Measurements from ENCODE around the gene SGMS1. TPM values are rescaled to one million over a fixed set of nuclear protein-coding genes. Genes with fewer than 3 reads are reported as not detected.
A peak's percentile ranks its signal among the peaks of the same experiment; 100 is the strongest.
"Not testable (repeated sequence)": the region's sequence is repeated elsewhere in the genome, so short reads cannot be mapped to it uniquely, and the experiment has no call there.

SGMS1 gene
- total RNA-seq, 1 donor: 68.0 TPM

DNA sequence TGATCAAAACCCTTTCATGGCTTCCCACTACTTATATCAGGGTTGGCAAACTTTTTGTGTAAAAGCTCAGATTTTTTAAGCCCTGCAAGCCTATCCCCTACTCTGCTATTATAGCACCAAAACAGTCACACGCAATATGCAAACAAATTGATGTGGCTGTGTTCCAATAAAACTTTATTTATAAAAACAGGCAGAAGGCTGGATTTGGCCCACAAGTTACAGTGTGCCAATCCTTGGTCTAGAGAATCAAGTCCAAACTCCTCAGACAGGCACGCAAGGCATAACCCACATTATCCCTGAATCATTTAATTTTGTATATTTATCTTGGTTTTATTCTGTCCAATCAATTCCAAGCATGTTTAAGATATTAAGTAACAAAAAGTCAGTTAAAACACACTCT, 71.9 kb downstream of the SGMS1 start:
- no peaks in the 10 kb centered on the region for H3K9me3 ChIP-seq (ENCODE audit: low read depth, low read length)
- peaks cover 39% of the 10 kb centered on the region for H3K4me1 ChIP-seq (ENCODE audit: insufficient read depth, low read length)
- H3K27ac ChIP-seq (ENCODE audit: low read depth, low read length): peak overlapping the region; percentile 21
- no peak overlapping the region for H3K4me2 ChIP-seq (ENCODE audit: insufficient read depth, low read length)
- DNase-seq (ENCODE audit: insufficient read length, low spot score, missing footprints): no peak
- H4K20me1 ChIP-seq (ENCODE audit: insufficient read depth, low read length): peaks cover 7% of the 10 kb centered on the region
- TF ChIP-seq, protein P1, sequence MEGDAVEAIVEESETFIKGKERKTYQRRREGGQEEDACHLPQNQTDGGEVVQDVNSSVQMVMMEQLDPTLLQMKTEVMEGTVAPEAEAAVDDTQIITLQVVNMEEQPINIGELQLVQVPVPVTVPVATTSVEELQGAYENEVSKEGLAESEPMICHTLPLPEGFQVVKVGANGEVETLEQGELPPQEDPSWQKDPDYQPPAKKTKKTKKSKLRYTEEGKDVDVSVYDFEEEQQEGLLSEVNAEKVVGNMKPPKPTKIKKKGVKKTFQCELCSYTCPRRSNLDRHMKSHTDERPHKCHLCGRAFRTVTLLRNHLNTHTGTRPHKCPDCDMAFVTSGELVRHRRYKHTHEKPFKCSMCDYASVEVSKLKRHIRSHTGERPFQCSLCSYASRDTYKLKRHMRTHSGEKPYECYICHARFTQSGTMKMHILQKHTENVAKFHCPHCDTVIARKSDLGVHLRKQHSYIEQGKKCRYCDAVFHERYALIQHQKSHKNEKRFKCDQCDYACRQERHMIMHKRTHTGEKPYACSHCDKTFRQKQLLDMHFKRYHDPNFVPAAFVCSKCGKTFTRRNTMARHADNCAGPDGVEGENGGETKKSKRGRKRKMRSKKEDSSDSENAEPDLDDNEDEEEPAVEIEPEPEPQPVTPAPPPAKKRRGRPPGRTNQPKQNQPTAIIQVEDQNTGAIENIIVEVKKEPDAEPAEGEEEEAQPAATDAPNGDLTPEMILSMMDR (IDR thresholded peaks at IDR 0.05; ENCODE audit: extremely low read depth, low read depth, low read length): no peak
- no peak overlapping the region for H2AFZ ChIP-seq (ENCODE audit: low read length)
- H3K79me2 ChIP-seq (ENCODE audit: insufficient read depth, low read length): peaks cover 23% of the 10 kb centered on the region
- H3K36me3 ChIP-seq (ENCODE audit: insufficient read depth, low read length): no peaks in the 10 kb centered on the region
- H3K27me3 ChIP-seq (ENCODE audit: insufficient read depth, low read length): no peaks in the 10 kb centered on the region
- H3K4me3 ChIP-seq (ENCODE audit: insufficient read depth, low read length): no peak overlapping the region

DNA sequence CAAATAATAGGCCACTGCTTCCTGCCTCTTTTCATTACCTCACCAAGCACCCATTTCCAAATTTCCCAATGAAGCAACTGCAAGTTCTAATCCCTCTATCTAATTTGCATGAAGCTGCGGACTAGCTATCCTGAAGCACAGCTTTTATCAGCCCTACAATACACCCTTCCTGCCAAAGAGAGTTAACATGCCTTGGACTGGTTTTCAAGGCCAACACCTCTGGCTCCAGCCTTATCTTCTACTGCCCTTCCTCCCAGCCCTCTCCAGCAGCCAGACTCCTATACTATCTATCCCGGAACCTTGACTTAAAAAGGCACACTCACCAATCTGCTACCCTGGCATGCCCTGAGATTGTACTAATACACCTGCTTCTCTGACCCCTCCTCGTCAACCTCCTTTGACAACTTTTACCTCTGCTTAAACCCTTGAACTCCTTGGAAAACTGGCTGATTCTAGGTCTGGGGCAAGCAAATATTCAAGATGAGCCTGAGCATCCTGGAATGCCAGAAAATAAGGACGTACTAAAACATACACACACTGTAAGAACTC, 73.4 kb downstream of the SGMS1 start:
- TF ChIP-seq, protein P1 (IDR thresholded peaks at IDR 0.05; ENCODE audit: extremely low read depth, low read depth, low read length): no peak
- Histone ChIP-seq H3K79me2 (ENCODE audit: insufficient read depth, low read length) (peaks cover 19% of the 10 kb centered on the region), H3K27me3 (ENCODE audit: insufficient read depth, low read length) (no peaks in the 10 kb centered on the region), H4K20me1 (ENCODE audit: insufficient read depth, low read length) (peaks cover 7% of the 10 kb centered on the region), H3K9me3 (ENCODE audit: low read depth, low read length) (no peaks in the 10 kb centered on the region), H3K4me3 (ENCODE audit: insufficient read depth, low read length) (no peak overlapping the region), H2AFZ (ENCODE audit: low read length) (no peak overlapping the region), H3K4me1 (ENCODE audit: insufficient read depth, low read length) (peaks cover 24% of the 10 kb centered on the region), H3K27ac (ENCODE audit: low read depth, low read length) (no peak overlapping the region), H3K4me2 (ENCODE audit: insufficient read depth, low read length) (no peak overlapping the region), H3K36me3 (ENCODE audit: insufficient read depth, low read length) (no peaks in the 10 kb centered on the region)
- DNase-seq (ENCODE audit: insufficient read length, low spot score, missing footprints): no peak

DNA sequence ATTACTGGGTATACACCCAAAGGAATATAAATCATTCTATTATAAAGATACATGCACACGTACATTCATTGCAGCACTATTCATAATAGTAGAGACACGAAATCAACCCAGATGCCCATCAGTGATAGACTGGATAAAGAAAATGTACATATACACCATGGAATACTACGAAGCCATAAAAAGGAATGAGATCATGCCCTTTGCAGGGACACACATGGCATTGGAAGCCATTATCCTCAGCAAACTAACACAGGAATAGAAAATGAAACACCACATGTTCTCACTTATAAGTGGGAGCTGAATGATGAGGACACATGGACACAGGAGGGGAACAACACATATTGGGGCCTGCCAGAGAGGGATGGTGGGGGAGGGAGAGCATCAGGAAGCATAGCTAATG, 74.6 kb downstream of the SGMS1 start:
- H2AFZ ChIP-seq (ENCODE audit: low read length); H3K27ac ChIP-seq (ENCODE audit: low read depth, low read length); H3K36me3 ChIP-seq (ENCODE audit: insufficient read depth, low read length); H3K27me3 ChIP-seq (ENCODE audit: insufficient read depth, low read length); H3K4me2 ChIP-seq (ENCODE audit: insufficient read depth, low read length); H3K4me3 ChIP-seq (ENCODE audit: insufficient read depth, low read length); H4K20me1 ChIP-seq (ENCODE audit: insufficient read depth, low read length); H3K9me3 ChIP-seq (ENCODE audit: low read depth, low read length); DNase-seq (ENCODE audit: insufficient read length, low spot score, missing footprints): not testable (repeated sequence)
- Histone ChIP-seq H3K79me2 (ENCODE audit: insufficient read depth, low read length) (peaks cover 19% of the 10 kb centered on the region), H3K4me1 (ENCODE audit: insufficient read depth, low read length) (peaks cover 16% of the 10 kb centered on the region)

DNA sequence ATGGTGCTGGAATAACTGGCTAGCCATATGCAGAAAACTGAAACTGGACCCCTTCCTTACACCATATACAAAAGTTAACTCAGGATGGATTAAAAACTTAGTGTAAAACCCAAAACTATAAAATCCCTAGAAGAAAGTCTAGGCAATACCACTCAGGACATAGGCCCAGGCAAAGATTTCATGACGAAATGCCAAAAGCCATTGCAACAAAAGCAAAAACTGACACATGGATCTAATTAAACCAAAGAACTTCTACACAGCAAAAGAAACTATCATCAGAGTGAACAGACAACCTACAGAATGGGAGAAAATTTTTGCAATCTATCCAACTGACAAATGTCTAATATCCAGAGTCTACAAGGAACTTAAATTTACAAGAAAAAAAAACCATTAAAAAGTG, 75.3 kb downstream of the SGMS1 start:
- H3K36me3 ChIP-seq (ENCODE audit: insufficient read depth, low read length); H3K27me3 ChIP-seq (ENCODE audit: insufficient read depth, low read length); H4K20me1 ChIP-seq (ENCODE audit: insufficient read depth, low read length); DNase-seq (ENCODE audit: insufficient read length, low spot score, missing footprints); H3K27ac ChIP-seq (ENCODE audit: low read depth, low read length); H3K9me3 ChIP-seq (ENCODE audit: low read depth, low read length); H2AFZ ChIP-seq (ENCODE audit: low read length); H3K4me3 ChIP-seq (ENCODE audit: insufficient read depth, low read length); H3K4me2 ChIP-seq (ENCODE audit: insufficient read depth, low read length): not testable (repeated sequence)
- Histone ChIP-seq H3K79me2 (ENCODE audit: insufficient read depth, low read length) (peaks cover 22% of the 10 kb centered on the region), H3K4me1 (ENCODE audit: insufficient read depth, low read length) (peaks cover 16% of the 10 kb centered on the region)

DNA sequence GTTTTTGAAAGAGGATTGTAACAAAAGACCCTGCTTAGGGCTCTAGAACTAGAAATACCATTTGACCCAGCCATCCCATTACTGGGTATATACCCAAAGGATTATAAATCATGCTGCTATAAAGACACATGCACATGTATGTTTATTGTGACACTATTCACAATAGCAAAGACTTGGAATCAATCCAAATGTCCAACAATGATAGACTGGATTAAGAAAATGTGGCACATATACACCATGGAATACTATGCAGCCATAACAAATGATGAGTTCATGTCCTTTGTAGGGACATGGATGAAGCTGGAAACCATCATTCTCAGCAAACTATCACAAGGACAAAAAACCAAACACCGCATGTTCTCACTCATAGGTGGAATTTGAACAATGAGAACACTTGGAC, 77.5 kb downstream of the SGMS1 start:
- not testable (repeated sequence) for H3K9me3 ChIP-seq (ENCODE audit: low read depth, low read length); H3K36me3 ChIP-seq (ENCODE audit: insufficient read depth, low read length); H3K4me3 ChIP-seq (ENCODE audit: insufficient read depth, low read length); H4K20me1 ChIP-seq (ENCODE audit: insufficient read depth, low read length); H3K27me3 ChIP-seq (ENCODE audit: insufficient read depth, low read length); H3K27ac ChIP-seq (ENCODE audit: low read depth, low read length); DNase-seq (ENCODE audit: insufficient read length, low spot score, missing footprints); H3K4me1 ChIP-seq (ENCODE audit: insufficient read depth, low read length); H3K4me2 ChIP-seq (ENCODE audit: insufficient read depth, low read length); H2AFZ ChIP-seq (ENCODE audit: low read length)
- H3K79me2 ChIP-seq (ENCODE audit: insufficient read depth, low read length): peaks cover 20% of the 10 kb centered on the region
